BJ (cell line): ENCODE measurements around the gene IQCH. TPM values are rescaled to one million over a fixed set of nuclear protein-coding genes. Genes with fewer than 3 reads are reported as not detected.

Experiments
- CTCF ChIA-PET: fragments of 350-600 bp; formaldehyde crosslinking; extraction: SDS; loops from one replicate; lab custom pipeline; 2021; ENCODE audit warnings: antibody characterized with exemption, inconsistent platforms; lab: Yijun Ruan, JAX
- POLR2A ChIA-PET: fragments of 300-600 bp; sonication (Branson Sonifier 250); formaldehyde crosslinking; extraction: SDS; loops from one replicate; lab custom pipeline; 2021; ENCODE audit warnings: antibody characterized with exemption; lab: Charles Lee
- DNase-seq: peaks from one replicate; pipeline ENCODE4 v3.0.0-alpha.2; 2011; ENCODE audit warnings: low read depth
- H3K27me3 ChIP-seq: 2 replicates; pipeline ENCODE4 v1.6.0; 2011; ENCODE audit warnings: low read length; ENCODE audit not compliant: control insufficient read depth, insufficient read depth
- H3K36me3 ChIP-seq: 2 replicates; pipeline ENCODE4 v1.5.1; 2011; ENCODE audit warnings: low read length; ENCODE audit not compliant: control insufficient read depth, insufficient read depth
- H3K4me3 ChIP-seq: 2 replicates; pipeline ENCODE4 v1.5.1; 2011; ENCODE audit warnings: low read depth, mild to moderate bottlenecking, control low read depth, low read length
- CTCF ChIP-seq: IDR thresholded peaks from 2 replicates; pipeline ENCODE4 v1.5.1; 2011; ENCODE audit warnings: low read depth, mild to moderate bottlenecking, control low read depth, inconsistent platforms, low read length, moderate library complexity; ENCODE audit not compliant: insufficient read depth
- polyA plus RNA-seq: library from polyadenylated mRNA; depleted of rRNA; stranded (reverse); fragments of >200 nt; gene quantifications from 2 replicates; pipeline ENCODE4 v1.2.3, GENCODE V29; 2011

The IQCH gene
- polyA plus RNA-seq, 1 experiment, result 0.82 TPM

- CTCF ChIA-PET, result interaction anchor here (0.7 to 1.1 kb wide), 2 partner anchors 15 to 529 kb away, joined by 3 read pairs; no protein-coding TSS in a partner anchor
- no peaks in the 10 kb centered on the region for H3K27me3 ChIP-seq
- no peak overlapping the region for H3K4me3 ChIP-seq
- POLR2A ChIA-PET, result interaction anchor here (0.6 kb wide), 1 partner anchor 300 kb away, joined by 3 read pairs; no protein-coding TSS in a partner anchor
- DNase-seq, result no peak
- TF ChIP-seq CTCF, result no peak
- no peaks in the 10 kb centered on the region for H3K36me3 ChIP-seq
These were observed 41.6 kb downstream of the IQCH start for GRCh38 chr15:67296188-67296587.

GRCh38 chr15:67296684-67297083, 42.1 kb downstream of the IQCH start:
- TF ChIP-seq CTCF, result no peak
- Histone ChIP-seq H3K36me3 (no peaks in the 10 kb centered on the region), H3K4me3 (no peak overlapping the region), H3K27me3 (no peaks in the 10 kb centered on the region)
- CTCF ChIA-PET, result no interaction called here
- no peak for DNase-seq
- POLR2A ChIA-PET, result interaction anchor here (0.6 kb wide), 1 partner anchor 300 kb away, joined by 3 read pairs; no protein-coding TSS in a partner anchor

DNA sequence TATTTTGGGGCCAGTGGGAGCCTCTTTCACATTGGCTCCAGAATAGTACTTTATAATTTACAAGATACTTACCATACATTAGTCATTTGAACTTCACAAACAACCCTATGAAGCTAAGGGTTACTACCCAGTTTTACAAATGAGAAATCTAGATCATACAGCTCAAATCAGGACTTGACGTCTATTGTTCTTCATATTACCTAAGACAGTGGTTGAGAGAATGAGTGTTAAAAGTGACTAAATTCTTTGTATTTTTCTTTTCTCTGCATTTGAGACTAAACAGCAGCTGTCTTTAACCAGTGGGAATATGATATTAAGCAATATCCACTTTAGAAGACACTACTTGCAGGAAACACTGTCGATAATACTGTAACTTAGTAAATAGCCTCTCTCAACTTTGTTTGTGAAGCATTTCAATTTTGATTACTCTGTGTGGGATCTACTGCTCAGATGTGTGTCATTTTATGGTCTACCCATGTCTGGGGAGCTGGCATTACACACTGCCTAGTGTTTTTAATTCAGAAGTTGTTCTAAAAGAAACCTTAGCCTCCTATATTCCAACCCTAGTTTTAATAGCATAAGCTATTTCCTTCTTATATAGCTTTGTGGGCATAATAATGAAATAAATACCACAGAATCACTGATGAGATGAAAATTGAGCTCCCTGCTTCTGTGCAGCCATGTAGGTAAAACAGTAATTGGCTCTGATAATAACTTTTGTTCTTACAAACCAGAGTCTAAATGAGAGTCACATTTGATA, 45.9 kb downstream of the IQCH start:
- Histone ChIP-seq H3K4me3 (no peak overlapping the region), H3K36me3 (no peaks in the 10 kb centered on the region), H3K27me3 (no peaks in the 10 kb centered on the region)
- no peak for TF ChIP-seq CTCF
- ChIA-PET POLR2A (interaction anchor here (0.6 kb wide), 1 partner anchor 23 kb away, joined by 4 read pairs; no protein-coding TSS in a partner anchor), CTCF (interaction anchor here (1.0 to 3.0 kb wide), 2 partner anchors 126 to 354 kb away, joined by 3 to 16 read pairs; no protein-coding TSS in a partner anchor)
- no peak for DNase-seq

GRCh38 chr15:67303490-67304363, 49.1 kb downstream of the IQCH start:
- no peak overlapping the region for H3K4me3 ChIP-seq
- ChIA-PET POLR2A (no interaction called here), CTCF (interaction anchor here (0.6 to 3.4 kb wide), 14 partner anchors 11 to 372 kb away, joined by 3 to 64 read pairs (median 3); partner anchors contain the start of genes AAGAB and IQCH)
- H3K36me3 ChIP-seq, result no peaks in the 10 kb centered on the region
- no peak for DNase-seq
- TF ChIP-seq CTCF, result peak; percentile 40
- no peaks in the 10 kb centered on the region for H3K27me3 ChIP-seq
